ENCODE measurements around the gene KRTAP5-7. TPM values are rescaled to one million over a fixed set of nuclear protein-coding genes. Genes with fewer than 3 reads are reported as not detected.

The KRTAP5-7 gene
- total and polyA plus RNA-seq, 2 experiments from 2014 or later = not detected

DNA sequence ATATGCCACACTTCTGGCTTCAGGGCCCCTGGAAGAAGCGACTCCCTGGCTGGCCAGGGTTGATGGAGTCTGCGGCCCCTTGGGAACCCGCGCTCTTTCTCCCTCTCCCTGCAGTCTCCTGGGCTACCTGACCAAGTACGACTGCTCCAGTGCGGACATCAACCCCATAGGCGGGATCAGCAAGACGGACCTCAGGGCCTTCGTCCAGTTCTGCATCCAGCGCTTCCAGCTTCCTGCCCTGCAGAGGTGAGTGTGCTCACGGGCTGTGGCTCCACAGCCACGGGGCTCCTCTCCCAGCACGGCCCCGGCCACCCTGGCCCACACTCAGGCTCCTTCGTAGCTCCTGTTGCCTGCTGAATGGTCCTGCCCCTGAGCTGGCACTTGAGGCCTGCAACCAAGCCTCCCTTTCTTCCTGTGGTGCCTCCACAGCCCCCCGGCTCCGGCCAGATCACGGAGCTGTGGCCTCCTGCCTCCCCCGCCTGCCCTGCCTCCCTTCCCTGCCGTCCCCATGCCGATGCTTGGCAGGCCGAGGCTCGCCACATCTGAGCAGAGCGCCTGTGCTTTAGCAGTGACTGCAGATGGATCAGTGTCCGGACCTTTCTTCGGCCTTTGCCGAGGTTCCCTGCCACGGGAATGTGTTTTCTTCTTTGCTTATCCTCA is 36.2 kb upstream of the KRTAP5-7 start (continued):
- no peak for TF ChIP-seq ZNF462 (CRISPR knock-in tag; IDR thresholded peaks at IDR 0.05)
- TF ChIP-seq STAT1 (IDR thresholded peaks at IDR 0.05; ENCODE audit: unreplicated experiment) = no peak
- TF ChIP-seq, protein P1, sequence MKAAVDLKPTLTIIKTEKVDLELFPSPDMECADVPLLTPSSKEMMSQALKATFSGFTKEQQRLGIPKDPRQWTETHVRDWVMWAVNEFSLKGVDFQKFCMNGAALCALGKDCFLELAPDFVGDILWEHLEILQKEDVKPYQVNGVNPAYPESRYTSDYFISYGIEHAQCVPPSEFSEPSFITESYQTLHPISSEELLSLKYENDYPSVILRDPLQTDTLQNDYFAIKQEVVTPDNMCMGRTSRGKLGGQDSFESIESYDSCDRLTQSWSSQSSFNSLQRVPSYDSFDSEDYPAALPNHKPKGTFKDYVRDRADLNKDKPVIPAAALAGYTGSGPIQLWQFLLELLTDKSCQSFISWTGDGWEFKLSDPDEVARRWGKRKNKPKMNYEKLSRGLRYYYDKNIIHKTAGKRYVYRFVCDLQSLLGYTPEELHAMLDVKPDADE (IDR thresholded peaks at IDR 0.05) = no peak
- no peak for TF ChIP-seq ZNF114 (CRISPR knock-in tag; IDR thresholded peaks at IDR 0.05)

GRCh38 chr11:71491531-71491930 is 35.5 kb upstream of the KRTAP5-7 start:
- peaks cover 2% of the 10 kb centered on the region; the same call in 1 of the 3 replicates for H3K4me1 Mint-ChIP-seq
- Histone ChIP-seq H3K27ac (ENCODE audit: low read depth) (no peak overlapping the region), H3K27me3 (ENCODE audit: insufficient read depth) (no peaks in the 10 kb centered on the region), H3K36me3 (ENCODE audit: insufficient read depth) (no peaks in the 10 kb centered on the region), H3K4me1 (ENCODE audit: insufficient read depth) (no peaks in the 10 kb centered on the region), H3K9me2 (ENCODE audit: insufficient read depth) (no peaks in the 10 kb centered on the region), H3F3A (replicated peaks; ENCODE audit: low read depth) (no peaks in the 10 kb centered on the region), H3K79me2 (replicated peaks; ENCODE audit: insufficient read depth) (no peaks in the 10 kb centered on the region), H4K20me1 (replicated peaks; ENCODE audit: insufficient read depth) (no peaks in the 10 kb centered on the region; the same call in 1 of the 2 replicates), H3K4me2 (no peak overlapping the region), H2AFZ (no peak overlapping the region), H3K4me3 (no peak overlapping the region)
- H3K4me3 Mint-ChIP-seq = no peak overlapping the region
- H3K9me3 Mint-ChIP-seq = 0 out of 3 replicates have a peak, but pooled peaks cover under 1% of the 10 kb centered on the region
- peaks cover 32% of the 10 kb centered on the region for H3K36me3 Mint-ChIP-seq (ENCODE audit: low read depth)
- ATAC-seq (no peak), DNase-seq (ENCODE audit: low spot score) (no peak)
- no peak overlapping the region for H3K27ac Mint-ChIP-seq
- H3K27me3 Mint-ChIP-seq (ENCODE audit: insufficient read depth, low read depth, poor library complexity) = peaks cover 12% of the 10 kb centered on the region
- TF ChIP-seq ZNF462 (CRISPR knock-in tag; IDR thresholded peaks at IDR 0.05) (no peak), NANOG (IDR thresholded peaks at IDR 0.05; ENCODE audit: borderline replicate concordance) (no peak)
